ENCODE results near the gene NAP1L1. TPM values are rescaled to one million over a fixed set of nuclear protein-coding genes. Genes with fewer than 3 reads are reported as not detected.
"Not testable (repeated sequence)": the region's sequence is repeated elsewhere in the genome, so short reads cannot be mapped to it uniquely, and the experiment has no call there.

The NAP1L1 gene
- total RNA-seq, 2 donors from 2014 or later: 835 to 875 TPM

- Mint-ChIP-seq H3K27ac (no peak overlapping the region), H3K9me3 (peaks cover 11 to 12% of the 10 kb centered on the region in 2 donors), H3K36me3 (peaks cover 7 to 23% of the 10 kb centered on the region in 2 donors)
- ATAC-seq (no peak), DNase-seq (ENCODE audit: low spot score in 2 of 2) (no peak)
These were observed 94.1 kb downstream of the NAP1L1 start for GRCh38 chr12:75990189-75990912.

- peak in 1 of 2 donors; percentile 34 for ATAC-seq
- H3K9me3 Mint-ChIP-seq: peaks cover 11 to 12% of the 10 kb centered on the region in 2 donors
- peaks cover 7 to 23% of the 10 kb centered on the region in 2 donors for H3K36me3 Mint-ChIP-seq
- H3K27ac Mint-ChIP-seq; DNase-seq (ENCODE audit: low spot score in 2 of 2): not testable (repeated sequence)
These were observed 96.8 kb downstream of the NAP1L1 start for GRCh38 chr12:75987709-75988108.

Other genes starting within 250 kb of the NAP1L1 start
- 10 to 100 TPM in 1 of 2 donors, 1 to 10 TPM in 1; 5.5 to 15.1 TPM for gene PHLDA1, start 52.9 kb downstream of the NAP1L1 start, total RNA-seq